ENCODE measurements around the gene PCIF1.

PCIF1 gene

GRCh38 chr20:45991616-45992015, 57.1 kb downstream of the PCIF1 start:
- Histone ChIP-seq H3K36me3 (ENCODE audit: control insufficient read depth in 2 of 2, insufficient read depth in 1 of 2, low read length in 2 of 2) (no peaks in the 10 kb centered on the region), H3K9me3 (ENCODE audit: control insufficient read depth, insufficient read depth, low read depth, low read length) (no peaks in the 10 kb centered on the region), H3K27ac (ENCODE audit: extremely low read depth, low read depth, low read length) (no peak overlapping the region), H3K4me3 (ENCODE audit: low read depth, low read length) (no peak overlapping the region), H3K4me1 (ENCODE audit: control insufficient read depth, insufficient read depth, low read length) (no peaks in the 10 kb centered on the region)
- ChIA-PET POLR2A (interaction anchor here (0.6 to 0.7 kb wide), 2 partner anchors 173 to 254 kb away, joined by 3 to 9 read pairs; no protein-coding TSS in a partner anchor), CTCF (no interaction called here)
- no peak for TF ChIP-seq ZNF658 (tag by site-specific recombination; IDR thresholded peaks at IDR 0.05)

- H3K9me3 ChIP-seq (ENCODE audit: control insufficient read depth, insufficient read depth, low read depth, low read length), result no peaks in the 10 kb centered on the region
- ChIA-PET POLR2A (no interaction called here), CTCF (interaction anchor here (0.7 to 2.6 kb wide), 4 partner anchors 9 to 581 kb away, joined by 3 to 19 read pairs (median 3); no protein-coding TSS in a partner anchor)
- no peaks in the 10 kb centered on the region for H3K4me1 ChIP-seq (ENCODE audit: control insufficient read depth, insufficient read depth, low read length)
- H3K36me3 ChIP-seq (ENCODE audit: control insufficient read depth in 2 of 2, insufficient read depth in 1 of 2, low read length in 2 of 2), result no peaks in the 10 kb centered on the region
- no peak overlapping the region for H3K27ac ChIP-seq (ENCODE audit: extremely low read depth, low read depth, low read length)
- no peak overlapping the region for H3K4me3 ChIP-seq (ENCODE audit: low read depth, low read length)
- TF ChIP-seq ZNF302 (tag by site-specific recombination; IDR thresholded peaks at IDR 0.05; ENCODE audit: low read depth) (no peak), REST (tag by site-specific recombination; IDR thresholded peaks at IDR 0.05) (no peak), ZXDB (tag by site-specific recombination; IDR thresholded peaks at IDR 0.05) (no peak), ZNF670 (tag by site-specific recombination; IDR thresholded peaks at IDR 0.05; ENCODE audit: low read depth) (no peak), ZNF398 (tag by site-specific recombination; IDR thresholded peaks at IDR 0.05) (no peak), SP7 (tag by site-specific recombination; IDR thresholded peaks at IDR 0.05) (peak; percentile 47; the same call in 1 of the 2 replicates), ZNF148 (tag by site-specific recombination; IDR thresholded peaks at IDR 0.05; ENCODE audit: borderline replicate concordance) (no peak), ZNF600 (tag by site-specific recombination; IDR thresholded peaks at IDR 0.05) (peak; percentile 98), KLF1 (tag by site-specific recombination; IDR thresholded peaks at IDR 0.05) (peak; percentile 59), INSM2 (tag by site-specific recombination; IDR thresholded peaks at IDR 0.05) (0 out of 2 replicates have a peak, but pooled peaks have one; percentile 30), ZNF560 (tag by site-specific recombination; IDR thresholded peaks at IDR 0.05; ENCODE audit: borderline replicate concordance) (no peak), ZNF366 (tag by site-specific recombination; conservative IDR thresholded peaks at IDR 0.05) (0 out of 2 replicates have a peak, but pooled peaks have one; percentile 21), ZBTB49 (tag by site-specific recombination; IDR thresholded peaks at IDR 0.05; ENCODE audit: low read depth) (no peak), ATF2 (tag by site-specific recombination; IDR thresholded peaks at IDR 0.05; ENCODE audit: low read depth) (no peak), ZNF221 (tag by site-specific recombination; IDR thresholded peaks at IDR 0.05; ENCODE audit: borderline replicate concordance) (no peak), SETDB1 (IDR thresholded peaks at IDR 0.05; ENCODE audit: insufficient read length, low read length) (no peak)
Measured at GRCh38 chr20:45993197-45993951, 58.9 kb downstream of the PCIF1 start.

All from HEK293 (cell line).